B cell (primary cell): ENCODE measurements around the gene NR6A1.

Source experiments
- EZH2 ChIP-seq: IDR thresholded peaks from 2 replicates; pipeline ENCODE4 v1.6.1; 2012; ENCODE audit warnings: borderline replicate concordance, low read depth, mild to moderate bottlenecking, moderate library complexity, low read length; ENCODE audit not compliant: insufficient read depth, poor library complexity, severe bottlenecking
- TF ChIP-seq, protein P1 (sequence below): fragments of 200-600 bp; IDR thresholded peaks from one replicate; pipeline ENCODE4 v1.8.0; 2022; ENCODE audit warnings: antibody characterized with exemption, mild to moderate bottlenecking

DNA sequence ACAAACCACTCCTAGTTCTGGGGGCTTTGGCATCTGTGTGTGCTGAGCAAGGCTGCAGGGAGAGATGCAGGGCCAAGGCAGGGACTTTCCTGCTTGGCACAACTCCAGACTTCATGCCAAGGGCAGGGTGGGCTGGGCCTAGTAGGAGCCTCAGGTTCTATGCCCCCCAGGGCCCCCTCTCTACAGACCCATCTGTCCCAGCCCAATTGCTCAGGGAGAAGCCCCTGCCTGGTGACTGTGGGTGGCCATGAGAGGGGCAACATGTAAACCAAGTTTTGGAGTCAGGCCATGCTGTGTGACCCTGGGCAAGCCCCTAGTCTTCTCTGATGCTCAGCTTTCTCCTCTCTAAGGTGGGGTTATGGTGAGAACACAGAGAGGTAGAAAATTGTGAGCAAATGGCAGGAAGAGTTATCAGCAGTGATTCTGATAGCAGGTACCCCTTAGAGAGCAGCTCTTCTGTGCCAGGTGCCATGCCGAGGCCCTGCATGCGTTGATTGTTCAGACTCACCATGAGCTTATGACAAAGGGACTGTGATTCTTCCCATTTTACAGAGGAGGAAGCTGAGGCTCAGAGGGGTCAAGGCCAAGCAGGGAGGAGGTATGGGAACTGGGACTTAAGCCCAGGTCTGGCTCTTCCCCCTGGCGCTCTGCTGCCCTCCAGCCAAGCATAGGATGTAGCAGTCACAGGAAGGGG, 11.0 kb upstream of the NR6A1 start:
- TF ChIP-seq, protein P1, sequence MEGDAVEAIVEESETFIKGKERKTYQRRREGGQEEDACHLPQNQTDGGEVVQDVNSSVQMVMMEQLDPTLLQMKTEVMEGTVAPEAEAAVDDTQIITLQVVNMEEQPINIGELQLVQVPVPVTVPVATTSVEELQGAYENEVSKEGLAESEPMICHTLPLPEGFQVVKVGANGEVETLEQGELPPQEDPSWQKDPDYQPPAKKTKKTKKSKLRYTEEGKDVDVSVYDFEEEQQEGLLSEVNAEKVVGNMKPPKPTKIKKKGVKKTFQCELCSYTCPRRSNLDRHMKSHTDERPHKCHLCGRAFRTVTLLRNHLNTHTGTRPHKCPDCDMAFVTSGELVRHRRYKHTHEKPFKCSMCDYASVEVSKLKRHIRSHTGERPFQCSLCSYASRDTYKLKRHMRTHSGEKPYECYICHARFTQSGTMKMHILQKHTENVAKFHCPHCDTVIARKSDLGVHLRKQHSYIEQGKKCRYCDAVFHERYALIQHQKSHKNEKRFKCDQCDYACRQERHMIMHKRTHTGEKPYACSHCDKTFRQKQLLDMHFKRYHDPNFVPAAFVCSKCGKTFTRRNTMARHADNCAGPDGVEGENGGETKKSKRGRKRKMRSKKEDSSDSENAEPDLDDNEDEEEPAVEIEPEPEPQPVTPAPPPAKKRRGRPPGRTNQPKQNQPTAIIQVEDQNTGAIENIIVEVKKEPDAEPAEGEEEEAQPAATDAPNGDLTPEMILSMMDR = no peak
- TF ChIP-seq EZH2 = no peak
